OCI-LY7 (cell line): Measurements from ENCODE around the gene KRTAP5-8. TPM values are rescaled to one million over a fixed set of nuclear protein-coding genes. Genes with fewer than 3 reads are reported as not detected.
"Not testable (repeated sequence)": the region's sequence is repeated elsewhere in the genome, so short reads cannot be mapped to it uniquely, and the experiment has no call there.

Experiments used
- BruUV-seq: library from RNA; stranded (reverse); fragments of 400-500 nt; replicated peaks from 2 replicates; lab custom pipeline; 2021; lab: Mats Ljungman, UMichigan
- CTCF ChIA-PET: fragments of 300-600 bp; sonication (Branson Sonifier 250); formaldehyde crosslinking; loops from one replicate; lab custom pipeline; 2022; ENCODE audit warnings: antibody characterized with exemption; ENCODE audit not compliant: unreplicated experiment; lab: Charles Lee
- POLR2A ChIA-PET: fragments of 300-600 bp; sonication (Branson Sonifier 250); formaldehyde crosslinking; loops from one replicate; lab custom pipeline; 2022; ENCODE audit warnings: antibody characterized with exemption; lab: Charles Lee
- DNase-seq: peaks from one replicate; pipeline ENCODE4 v3.0.0-alpha.2; 2015; ENCODE audit warnings: low spot score
- H2AFZ ChIP-seq: fragments of 200-600 bp; sonication (generic), shearing (Covaris generic); 2 replicates; pipeline ENCODE4 v1.6.1; 2014; ENCODE audit warnings: mild to moderate bottlenecking, antibody characterized with exemption, low read length, moderate library complexity
- H3K27ac ChIP-seq: fragments of 200-600 bp; sonication (generic); 2 replicates; pipeline ENCODE4 v1.5.1; 2014; ENCODE audit warnings: mixed run types, low read depth, mild to moderate bottlenecking, moderate library complexity, low read length, inconsistent platforms; ENCODE audit not compliant: poor library complexity, severe bottlenecking
- H3K36me3 ChIP-seq: fragments of 200-600 bp; sonication (generic); 2 replicates; pipeline ENCODE4 v1.6.1; 2014; ENCODE audit warnings: mild to moderate bottlenecking, antibody characterized with exemption, low read length, moderate library complexity, mixed read lengths; ENCODE audit not compliant: insufficient read depth
- H3K4me1 ChIP-seq: fragments of 200-600 bp; sonication (generic); 2 replicates; pipeline ENCODE4 v1.5.1; 2014; ENCODE audit warnings: mild to moderate bottlenecking, low read length; ENCODE audit not compliant: insufficient read depth, poor library complexity, severe bottlenecking
- H3K4me2 ChIP-seq: fragments of 200-600 bp; sonication (generic); 2 replicates; pipeline ENCODE4 v1.6.1; 2014; ENCODE audit warnings: mild to moderate bottlenecking, low read length
- H3K4me3 ChIP-seq: fragments of 200-600 bp; sonication (generic); 2 replicates; pipeline ENCODE4 v1.5.1; 2014; ENCODE audit warnings: mild to moderate bottlenecking, low read depth, low read length; ENCODE audit not compliant: poor library complexity, severe bottlenecking
- H3K79me2 ChIP-seq: fragments of 200-600 bp; sonication (generic); 2 replicates; pipeline ENCODE4 v1.6.1; 2016; ENCODE audit warnings: low read depth, mild to moderate bottlenecking, low read length, moderate library complexity, mixed read lengths; ENCODE audit not compliant: insufficient read depth
- H3K9me2 ChIP-seq: fragments of 200-600 bp; sonication (generic); 2 replicates; pipeline ENCODE4 v1.6.1; 2016; ENCODE audit warnings: mild to moderate bottlenecking, low read length, mixed read lengths; ENCODE audit not compliant: insufficient read depth
- H3K9me3 ChIP-seq: fragments of 200-600 bp; sonication (generic); 2 replicates; pipeline ENCODE4 v1.6.1; 2014; ENCODE audit warnings: mild to moderate bottlenecking, mixed run types, low read length, mixed read lengths
- H4K20me1 ChIP-seq: fragments of 200-600 bp; sonication (generic); 2 replicates; pipeline ENCODE4 v1.6.1; 2014; ENCODE audit warnings: mild to moderate bottlenecking, antibody characterized with exemption, low read length, moderate library complexity, mixed read lengths; ENCODE audit not compliant: insufficient read depth
- CTCF ChIP-seq: fragments of 200-600 bp; sonication (generic); conservative IDR thresholded peaks from 2 replicates; pipeline ENCODE4 v1.5.1; 2014; ENCODE audit warnings: mild to moderate bottlenecking, antibody characterized with exemption, low read length, moderate library complexity, mixed read lengths
- EZH2phosphoT487 ChIP-seq: fragments of 200-600 bp; sonication (generic); IDR thresholded peaks from 2 replicates; pipeline ENCODE4 v1.6.1; 2018; ENCODE audit warnings: low read depth, borderline replicate concordance, mild to moderate bottlenecking, mixed run types, antibody characterized with exemption, low read length, moderate library complexity, mixed read lengths
- intact Hi-C: fragments of 100-400 bp; cut with micrococcal nuclease; formaldehyde crosslinking; loops from one replicate; pipeline ENCODE4 v1.10.0; 2022; ENCODE audit not compliant: unreplicated experiment
- total RNA-seq, 2 experiments: library from RNA; depleted of rRNA in 1 of 2; stranded (reverse); fragments of >200 nt in 1 of 2; shearing (Covaris generic) in 1 of 2; gene quantifications; 2 replicates each; pipeline ENCODE4 v1.2.3, GENCODE V29; 2014 to 2022

The KRTAP5-8 gene
- total RNA-seq, 2 experiments from 2014 or later = not detected

- DNase-seq = no peak
- Histone ChIP-seq H4K20me1 (no peaks in the 10 kb centered on the region), H3K4me2 (no peak overlapping the region), H3K27ac (no peak overlapping the region), H3K9me3 (no peaks in the 10 kb centered on the region), H3K9me2 (no peaks in the 10 kb centered on the region), H3K36me3 (no peaks in the 10 kb centered on the region), H2AFZ (no peak overlapping the region), H3K79me2 (no peaks in the 10 kb centered on the region), H3K4me3 (no peak overlapping the region), H3K4me1 (no peaks in the 10 kb centered on the region)
- TF ChIP-seq EZH2phosphoT487 (no peak), CTCF (no peak)
- no TSS peak for BruUV-seq
- POLR2A ChIA-PET = no interaction called here
- intact Hi-C loops = no loop called here
- CTCF ChIA-PET = no interaction called here
Measured at GRCh38 chr11:71577469-71578004, 39.7 kb downstream of the KRTAP5-8 start.

- intact Hi-C loops = not testable (repeated sequence)
Measured at GRCh38 chr11:71579513-71579912, 41.7 kb downstream of the KRTAP5-8 start.

GRCh38 chr11:71580057-71581003 is 42.5 kb downstream of the KRTAP5-8 start:
- DNase-seq = peak; percentile 61
- intact Hi-C loops = no loop called here

More at GRCh38 chr11:71579513-71579912, 41.7 kb downstream of the KRTAP5-8 start:
- H3K27ac ChIP-seq, H3K9me2 ChIP-seq, H3K36me3 ChIP-seq, H3K4me2 ChIP-seq, H2AFZ ChIP-seq, H3K79me2 ChIP-seq, H4K20me1 ChIP-seq, BruUV-seq, H3K9me3 ChIP-seq, CTCF ChIA-PET, POLR2A ChIA-PET, DNase-seq, H3K4me1 ChIP-seq, H3K4me3 ChIP-seq: not testable (repeated sequence)

More at GRCh38 chr11:71580057-71581003, 42.5 kb downstream of the KRTAP5-8 start:
- H3K4me3 ChIP-seq = no peak overlapping the region
- ChIA-PET POLR2A (no interaction called here), CTCF (no interaction called here)
- no peaks in the 10 kb centered on the region for H3K9me2 ChIP-seq
- H3K36me3 ChIP-seq = no peaks in the 10 kb centered on the region
- TF ChIP-seq EZH2phosphoT487 = no peak
- peak; percentile 81 for TF ChIP-seq CTCF
- no peaks in the 10 kb centered on the region for H3K9me3 ChIP-seq
- BruUV-seq = no TSS peak
- no peak overlapping the region for H3K27ac ChIP-seq
- no peaks in the 10 kb centered on the region for H3K79me2 ChIP-seq
- H3K4me1 ChIP-seq = no peaks in the 10 kb centered on the region
- H3K4me2 ChIP-seq = no peak overlapping the region
- H2AFZ ChIP-seq = no peak overlapping the region
- H4K20me1 ChIP-seq = no peaks in the 10 kb centered on the region
